ENCODE results near the gene RABGAP1L. TPM values are rescaled to one million over a fixed set of nuclear protein-coding genes. Genes with fewer than 3 reads are reported as not detected.
"Not testable (repeated sequence)": the region's sequence is repeated elsewhere in the genome, so short reads cannot be mapped to it uniquely, and the experiment has no call there.

The RABGAP1L gene
- total RNA-seq, 1 donor from 2014 or later: 28.8 TPM

DNA sequence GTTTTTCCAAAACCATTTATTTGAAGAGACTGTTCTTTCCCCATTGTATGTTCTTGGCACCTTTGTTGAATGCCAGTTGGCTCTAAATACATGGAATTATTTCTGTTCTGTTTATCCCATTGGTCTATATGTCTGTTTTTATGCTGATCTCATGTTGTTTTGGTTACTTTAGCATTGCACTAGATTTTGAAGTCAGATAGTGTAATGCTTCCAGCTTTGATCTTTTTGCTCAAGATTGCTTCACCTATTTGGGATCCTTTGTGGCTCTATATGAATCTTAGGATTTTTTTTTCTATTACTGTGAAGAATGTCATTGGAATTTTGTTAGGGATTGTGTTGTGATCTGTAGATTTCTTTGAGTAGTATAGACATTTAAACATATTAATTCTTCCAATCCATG, 149.3 kb downstream of the RABGAP1L start:
- H3K27me3 Mint-ChIP-seq (ENCODE audit: low read depth): no peaks in the 10 kb centered on the region
- intact Hi-C loops (cut with micrococcal nuclease): no loop called here
- peaks cover 53% of the 10 kb centered on the region for H3K9me3 Mint-ChIP-seq
- no peaks in the 10 kb centered on the region for H3K4me1 Mint-ChIP-seq (ENCODE audit: low read depth)
- no peak overlapping the region for H3K4me3 Mint-ChIP-seq (ENCODE audit: low read depth)
- DNase-seq (ENCODE audit: low spot score): no peak
- peaks cover 38% of the 10 kb centered on the region for H3K36me3 Mint-ChIP-seq (ENCODE audit: low read depth)
- H3K27ac Mint-ChIP-seq: no peak overlapping the region

DNA sequence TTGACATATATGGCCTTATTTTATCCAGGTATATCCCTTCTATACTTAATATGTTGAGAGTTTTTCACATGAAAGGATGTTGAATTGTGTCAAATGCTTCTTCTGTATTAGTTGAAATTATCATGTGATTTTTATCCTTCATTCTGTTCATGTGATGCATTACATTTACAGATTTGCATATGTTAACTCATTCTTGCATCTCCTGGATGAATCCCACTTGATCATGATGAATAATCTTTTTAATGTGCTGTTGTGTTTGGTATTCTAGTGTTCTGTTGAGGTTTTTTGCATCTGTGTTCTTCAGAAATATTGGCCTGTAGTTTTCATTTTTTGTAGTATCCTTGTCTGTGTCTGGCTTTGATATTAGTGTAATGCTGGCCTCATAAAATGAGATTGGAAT, 150.2 kb downstream of the RABGAP1L start:
- no peak overlapping the region for H3K4me3 Mint-ChIP-seq (ENCODE audit: low read depth)
- H3K9me3 Mint-ChIP-seq: peaks cover 61% of the 10 kb centered on the region
- peaks cover 41% of the 10 kb centered on the region for H3K36me3 Mint-ChIP-seq (ENCODE audit: low read depth)
- DNase-seq (ENCODE audit: low spot score): no peak
- no peaks in the 10 kb centered on the region for H3K27me3 Mint-ChIP-seq (ENCODE audit: low read depth)
- no peak overlapping the region for H3K27ac Mint-ChIP-seq
- no peaks in the 10 kb centered on the region for H3K4me1 Mint-ChIP-seq (ENCODE audit: low read depth)
- intact Hi-C loops (cut with micrococcal nuclease): no loop called here

DNA sequence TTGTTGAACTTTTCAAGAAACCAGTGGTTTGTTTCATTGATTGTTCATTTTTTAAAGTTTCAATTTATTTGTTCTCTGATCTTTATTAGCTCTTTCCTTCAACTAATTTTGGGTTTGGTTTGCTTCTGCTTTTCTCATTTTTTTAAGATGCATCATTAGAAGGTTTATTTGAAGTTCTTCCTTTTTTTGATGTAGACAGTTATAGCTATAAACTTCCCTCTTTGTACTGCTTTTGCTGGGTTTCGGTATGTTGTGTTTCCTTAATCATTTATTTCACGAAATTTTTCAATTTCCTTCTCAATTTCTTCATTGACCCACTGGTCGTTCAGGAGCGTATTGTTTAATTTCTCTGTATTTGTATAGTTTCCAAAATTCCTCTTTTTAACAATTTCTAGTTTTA, 155.1 kb downstream of the RABGAP1L start:
- Mint-ChIP-seq H3K9me3 (peaks cover 68% of the 10 kb centered on the region), H3K4me1 (ENCODE audit: low read depth) (no peaks in the 10 kb centered on the region), H3K27ac (no peak overlapping the region), H3K4me3 (ENCODE audit: low read depth) (no peak overlapping the region), H3K36me3 (ENCODE audit: low read depth) (peaks cover 36% of the 10 kb centered on the region), H3K27me3 (ENCODE audit: low read depth) (no peaks in the 10 kb centered on the region)
- intact Hi-C loops (cut with micrococcal nuclease): no loop called here
- no peak for DNase-seq (ENCODE audit: low spot score)

DNA sequence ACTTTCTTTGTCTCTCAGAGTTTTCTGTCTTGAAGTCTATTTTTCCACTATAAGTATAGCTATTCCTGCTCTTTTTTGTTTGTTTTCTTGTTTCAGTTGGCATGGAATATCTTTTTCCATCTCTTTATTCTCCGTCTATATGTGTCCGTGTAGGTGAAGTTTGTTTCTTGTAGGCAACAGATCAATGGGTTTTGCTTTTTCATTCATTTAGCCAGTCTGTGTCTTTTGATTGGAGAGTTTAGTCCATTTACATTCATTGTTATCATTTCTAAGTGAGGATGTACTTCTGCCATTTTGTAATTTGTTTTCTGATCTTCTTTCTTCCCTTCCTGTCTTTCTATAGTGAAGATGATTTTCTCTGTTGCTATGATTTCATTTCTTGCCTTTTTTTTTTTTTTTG, 155.9 kb downstream of the RABGAP1L start:
- H3K9me3 Mint-ChIP-seq: peaks cover 69% of the 10 kb centered on the region
- peaks cover 40% of the 10 kb centered on the region for H3K36me3 Mint-ChIP-seq (ENCODE audit: low read depth)
- intact Hi-C loops (cut with micrococcal nuclease): no loop called here
- H3K27me3 Mint-ChIP-seq (ENCODE audit: low read depth): no peaks in the 10 kb centered on the region
- H3K4me1 Mint-ChIP-seq (ENCODE audit: low read depth): no peaks in the 10 kb centered on the region
- DNase-seq (ENCODE audit: low spot score): no peak
- no peak overlapping the region for H3K27ac Mint-ChIP-seq
- no peak overlapping the region for H3K4me3 Mint-ChIP-seq (ENCODE audit: low read depth)

DNA sequence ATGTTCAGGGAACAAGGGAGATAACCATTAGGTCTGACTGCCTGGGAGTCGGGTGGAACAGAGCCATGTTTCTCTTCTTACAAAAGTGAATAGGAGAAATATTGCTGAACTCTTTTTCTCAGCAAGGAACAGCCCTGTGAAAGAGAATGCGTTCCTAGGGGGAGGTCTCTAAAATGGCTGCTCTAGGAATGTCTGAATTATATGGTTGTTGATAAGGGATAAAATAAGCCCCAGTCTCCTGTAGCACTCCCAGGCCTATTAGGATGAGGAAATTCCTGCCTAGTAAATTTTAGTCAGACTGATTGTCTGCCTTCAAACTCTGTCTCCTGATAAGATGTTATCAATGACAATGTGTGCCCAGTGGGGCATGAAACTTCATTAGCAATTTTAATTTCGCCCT, 161.6 kb downstream of the RABGAP1L start:
- peaks cover 45% of the 10 kb centered on the region for H3K36me3 Mint-ChIP-seq (ENCODE audit: low read depth)
- H3K4me3 Mint-ChIP-seq (ENCODE audit: low read depth); H3K27me3 Mint-ChIP-seq (ENCODE audit: low read depth); intact Hi-C loops (cut with micrococcal nuclease); H3K4me1 Mint-ChIP-seq (ENCODE audit: low read depth); H3K27ac Mint-ChIP-seq; DNase-seq (ENCODE audit: low spot score): not testable (repeated sequence)
- H3K9me3 Mint-ChIP-seq: peaks cover 62% of the 10 kb centered on the region

DNA sequence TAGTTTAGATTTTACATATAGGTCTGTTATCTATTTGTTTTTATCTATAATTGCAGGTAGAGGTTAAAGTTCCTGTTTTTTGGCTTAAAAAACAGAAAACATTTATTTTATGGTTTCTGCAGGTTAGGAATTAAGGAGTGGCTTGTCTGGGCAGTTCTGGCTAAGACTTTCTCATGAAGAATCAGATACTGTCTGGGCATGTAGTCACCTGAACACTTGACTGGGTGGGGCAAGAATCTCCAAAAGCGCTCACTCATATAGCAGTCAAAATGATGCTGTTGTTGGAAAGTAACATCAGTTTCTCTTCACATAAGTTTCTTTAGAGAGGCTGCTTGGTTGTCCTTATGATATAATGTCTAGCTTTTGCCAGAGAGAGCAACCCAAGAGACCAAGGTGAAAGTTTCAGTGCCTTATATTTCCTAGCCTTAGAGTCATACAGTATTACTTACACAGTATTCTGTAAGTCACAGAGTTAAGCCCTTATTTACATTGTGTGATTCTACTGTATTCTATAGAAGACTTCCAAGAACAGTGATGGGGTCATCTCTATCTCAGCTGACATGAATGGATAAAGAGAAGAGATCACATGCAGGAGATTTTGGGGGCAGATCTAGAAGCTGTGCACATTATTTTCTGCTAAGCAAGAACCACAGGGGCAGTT, 163.0 kb downstream of the RABGAP1L start:
- H3K9me3 Mint-ChIP-seq: peaks cover 68% of the 10 kb centered on the region
- H3K27ac Mint-ChIP-seq: no peak overlapping the region
- DNase-seq (ENCODE audit: low spot score): no peak
- intact Hi-C loops (cut with micrococcal nuclease): no loop called here
- peaks cover 47% of the 10 kb centered on the region for H3K36me3 Mint-ChIP-seq (ENCODE audit: low read depth)
- H3K27me3 Mint-ChIP-seq (ENCODE audit: low read depth): no peaks in the 10 kb centered on the region
- H3K4me1 Mint-ChIP-seq (ENCODE audit: low read depth): no peaks in the 10 kb centered on the region
- H3K4me3 Mint-ChIP-seq (ENCODE audit: low read depth): no peak overlapping the region

DNA sequence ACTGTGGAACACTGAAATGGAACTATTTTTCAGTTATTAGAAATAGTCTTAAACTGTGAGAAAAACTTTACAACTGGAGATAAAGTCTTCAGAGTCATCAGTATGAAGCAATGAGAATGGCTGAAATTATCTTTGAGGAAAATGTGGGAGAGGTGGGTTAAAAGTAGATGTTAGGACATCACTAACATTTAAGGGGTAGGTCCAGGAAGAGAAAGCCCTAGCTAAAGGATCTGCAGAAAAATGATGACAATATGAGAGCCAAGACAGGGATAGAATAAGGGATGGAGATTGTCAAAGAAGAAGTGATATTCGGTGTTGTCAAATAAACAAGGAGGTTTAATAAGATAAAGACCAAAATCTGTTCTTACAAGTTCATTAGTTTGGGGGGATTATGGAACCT, 165.2 kb downstream of the RABGAP1L start:
- Mint-ChIP-seq H3K4me1 (ENCODE audit: low read depth) (no peaks in the 10 kb centered on the region), H3K36me3 (ENCODE audit: low read depth) (peaks cover 41% of the 10 kb centered on the region), H3K9me3 (peaks cover 64% of the 10 kb centered on the region), H3K27me3 (ENCODE audit: low read depth) (no peaks in the 10 kb centered on the region), H3K4me3 (ENCODE audit: low read depth) (no peak overlapping the region), H3K27ac (no peak overlapping the region)
- intact Hi-C loops (cut with micrococcal nuclease): no loop called here
- DNase-seq (ENCODE audit: low spot score): no peak

DNA sequence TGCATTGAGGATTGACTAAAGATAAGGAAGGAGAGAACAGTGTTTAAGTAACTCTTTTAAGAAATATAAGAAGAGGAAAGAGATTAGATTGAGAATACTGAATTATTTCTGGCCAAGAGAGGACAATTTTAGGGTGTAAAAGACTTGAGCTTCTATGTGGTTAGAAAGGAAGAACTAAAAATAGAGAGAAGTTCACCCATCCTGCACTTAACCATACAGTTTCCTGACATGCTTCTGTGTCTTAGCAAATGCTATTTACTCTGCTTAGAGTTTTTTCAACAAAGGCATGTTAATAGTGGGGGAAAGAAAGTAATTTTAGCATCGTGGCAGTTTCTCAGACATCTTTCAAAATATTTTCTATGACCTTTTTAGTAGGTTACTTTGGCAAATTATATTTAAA, 165.6 kb downstream of the RABGAP1L start:
- Mint-ChIP-seq H3K36me3 (ENCODE audit: low read depth) (peaks cover 37% of the 10 kb centered on the region), H3K27ac (no peak overlapping the region), H3K9me3 (peaks cover 60% of the 10 kb centered on the region), H3K4me3 (ENCODE audit: low read depth) (no peak overlapping the region), H3K4me1 (ENCODE audit: low read depth) (no peaks in the 10 kb centered on the region), H3K27me3 (ENCODE audit: low read depth) (no peaks in the 10 kb centered on the region)
- no peak for DNase-seq (ENCODE audit: low spot score)
- intact Hi-C loops (cut with micrococcal nuclease): no loop called here

DNA sequence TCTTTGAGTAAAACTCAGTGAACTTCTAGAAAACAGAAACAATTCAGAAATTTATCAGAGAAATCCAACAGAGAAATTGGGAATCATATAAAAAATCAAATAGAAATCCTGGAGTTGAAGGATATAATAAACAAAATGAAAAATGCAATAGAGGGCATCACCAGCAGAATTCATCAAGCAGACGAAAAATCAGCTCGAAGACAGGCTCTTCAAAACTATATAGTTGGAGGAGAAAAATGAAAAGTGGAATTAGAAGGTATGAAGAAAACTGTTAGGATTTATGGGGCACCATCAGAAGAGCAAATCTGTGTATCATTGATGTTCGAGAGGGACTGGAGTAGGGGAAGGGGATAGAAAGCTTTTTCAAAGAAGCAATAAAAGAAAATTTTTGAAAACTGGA, 167.0 kb downstream of the RABGAP1L start:
- no peaks in the 10 kb centered on the region for H3K27me3 Mint-ChIP-seq (ENCODE audit: low read depth)
- no peaks in the 10 kb centered on the region for H3K4me1 Mint-ChIP-seq (ENCODE audit: low read depth)
- peaks cover 46% of the 10 kb centered on the region for H3K9me3 Mint-ChIP-seq
- peaks cover 30% of the 10 kb centered on the region for H3K36me3 Mint-ChIP-seq (ENCODE audit: low read depth)
- no peak overlapping the region for H3K4me3 Mint-ChIP-seq (ENCODE audit: low read depth)
- DNase-seq (ENCODE audit: low spot score): no peak
- intact Hi-C loops (cut with micrococcal nuclease): no loop called here
- no peak overlapping the region for H3K27ac Mint-ChIP-seq

DNA sequence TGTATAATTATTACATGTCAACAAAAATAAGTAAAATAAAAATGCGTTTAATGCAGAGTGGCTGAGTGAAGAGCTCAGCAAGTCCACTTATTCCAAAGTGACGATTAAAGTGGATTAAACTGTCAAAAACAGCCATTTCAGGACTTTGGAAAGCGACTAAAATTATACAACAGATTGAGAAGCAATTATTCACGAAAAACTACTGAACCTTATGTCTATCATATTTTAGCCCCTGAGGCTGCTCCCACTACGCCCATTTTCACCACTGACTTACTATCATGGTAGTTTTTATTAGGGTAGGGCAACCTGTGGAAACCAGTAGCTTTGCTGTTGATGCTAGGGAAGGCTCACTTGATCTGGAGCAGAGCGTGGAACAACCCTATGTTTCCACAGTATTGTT, 174.1 kb downstream of the RABGAP1L start:
- no peak for DNase-seq (ENCODE audit: low spot score)
- intact Hi-C loops (cut with micrococcal nuclease): no loop called here
- Mint-ChIP-seq H3K27ac (no peak overlapping the region), H3K36me3 (ENCODE audit: low read depth) (no peaks in the 10 kb centered on the region), H3K9me3 (no peaks in the 10 kb centered on the region), H3K27me3 (ENCODE audit: low read depth) (no peaks in the 10 kb centered on the region), H3K4me3 (ENCODE audit: low read depth) (no peak overlapping the region), H3K4me1 (ENCODE audit: low read depth) (no peaks in the 10 kb centered on the region)

DNA sequence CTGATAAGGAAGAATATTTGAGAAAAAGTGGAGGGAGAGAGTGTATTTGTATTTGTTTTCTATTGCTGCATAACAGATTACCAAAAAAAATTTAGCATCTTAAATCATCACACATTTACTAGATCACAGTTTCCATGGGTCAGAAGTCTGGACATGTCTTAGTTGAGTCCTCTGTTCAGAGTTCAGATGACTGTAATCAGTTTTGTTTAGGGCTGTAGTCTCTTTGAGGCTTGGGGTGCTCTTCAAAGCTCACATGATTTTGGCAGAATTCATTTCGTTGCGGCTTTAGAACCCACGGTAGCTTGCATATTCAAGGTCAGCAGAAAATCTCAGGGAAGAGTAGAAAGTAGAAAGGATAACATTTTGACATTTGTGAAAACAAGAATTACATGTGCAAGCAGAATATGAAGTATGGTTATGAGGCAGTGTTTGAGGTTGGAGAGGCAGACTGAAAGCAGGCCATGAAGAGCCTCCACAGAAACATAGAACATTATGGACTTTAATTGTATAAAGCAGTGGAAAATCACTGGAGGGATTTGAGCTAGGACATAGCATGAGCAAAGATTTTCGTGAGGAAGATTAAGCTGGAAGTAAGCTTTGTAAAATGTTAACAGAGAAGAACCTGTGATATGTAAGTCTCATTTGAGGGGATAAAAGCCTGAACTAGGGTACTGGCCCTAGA, 177.8 kb downstream of the RABGAP1L start:
- H3K36me3 Mint-ChIP-seq (ENCODE audit: low read depth): no peaks in the 10 kb centered on the region
- no peak overlapping the region for H3K27ac Mint-ChIP-seq
- no peaks in the 10 kb centered on the region for H3K4me1 Mint-ChIP-seq (ENCODE audit: low read depth)
- peaks cover 8% of the 10 kb centered on the region for H3K9me3 Mint-ChIP-seq
- no peak overlapping the region for H3K4me3 Mint-ChIP-seq (ENCODE audit: low read depth)
- no peaks in the 10 kb centered on the region for H3K27me3 Mint-ChIP-seq (ENCODE audit: low read depth)
- intact Hi-C loops (cut with micrococcal nuclease): no loop called here
- DNase-seq (ENCODE audit: low spot score): no peak

DNA sequence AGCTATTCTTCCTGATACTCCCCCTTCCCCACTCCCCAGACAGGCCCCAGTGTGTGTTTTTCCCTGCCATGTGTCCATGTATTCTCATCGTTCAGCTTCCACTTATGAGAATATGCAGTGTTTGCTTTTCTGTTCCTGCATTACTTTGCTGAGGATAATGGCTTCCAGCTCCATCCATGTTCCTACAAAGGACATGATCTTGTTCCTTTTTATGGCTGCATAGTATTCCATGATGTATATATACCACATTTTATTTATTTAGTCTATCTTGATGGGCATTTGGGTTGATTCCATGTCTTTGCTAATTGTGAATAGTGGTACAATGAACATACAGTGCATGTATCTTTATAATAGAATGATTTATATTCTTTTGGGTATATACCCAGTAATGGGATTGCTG, 181.1 kb downstream of the RABGAP1L start:
- H3K36me3 Mint-ChIP-seq (ENCODE audit: low read depth); intact Hi-C loops (cut with micrococcal nuclease); H3K27ac Mint-ChIP-seq; H3K4me3 Mint-ChIP-seq (ENCODE audit: low read depth); H3K27me3 Mint-ChIP-seq (ENCODE audit: low read depth); DNase-seq (ENCODE audit: low spot score); H3K9me3 Mint-ChIP-seq; H3K4me1 Mint-ChIP-seq (ENCODE audit: low read depth): not testable (repeated sequence)

DNA sequence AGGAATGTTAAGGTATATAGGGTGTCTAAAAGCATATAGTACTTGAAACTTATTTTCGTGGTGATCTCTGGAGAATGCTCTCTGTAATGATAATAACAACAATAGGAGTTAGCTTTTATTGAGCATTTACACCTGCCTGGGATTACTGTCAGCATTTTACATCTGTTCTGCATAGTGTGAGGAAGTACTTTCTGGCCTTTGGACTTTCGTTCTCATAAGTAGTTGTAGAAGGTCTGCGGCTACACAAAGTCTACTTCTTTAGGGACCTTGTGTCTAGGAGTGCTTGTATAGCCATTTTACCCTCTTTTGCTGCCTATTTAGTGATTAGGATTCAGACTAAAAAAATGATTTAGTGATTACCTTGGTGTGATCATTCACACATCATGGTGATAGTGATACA, 184.8 kb downstream of the RABGAP1L start:
- DNase-seq (ENCODE audit: low spot score): no peak
- no peaks in the 10 kb centered on the region for H3K27me3 Mint-ChIP-seq (ENCODE audit: low read depth)
- intact Hi-C loops (cut with micrococcal nuclease): no loop called here
- no peak overlapping the region for H3K4me3 Mint-ChIP-seq (ENCODE audit: low read depth)
- H3K27ac Mint-ChIP-seq: no peak overlapping the region
- H3K36me3 Mint-ChIP-seq (ENCODE audit: low read depth): no peaks in the 10 kb centered on the region
- peaks cover 19% of the 10 kb centered on the region for H3K9me3 Mint-ChIP-seq
- H3K4me1 Mint-ChIP-seq (ENCODE audit: low read depth): no peaks in the 10 kb centered on the region

Measured in activated T-helper 2 cell treated with anti-CD3 and anti-CD28 coated beads, Interferon-gamma antibody, Interleukin-2, Interleukin-4, amounts not matched to agents 10 μg/mL and 5 μg/mL and 100 μg/mL, durations not matched to agents 14 hours and 24 hours and 36 hours (primary cell).